ENCODE results near the gene SMOC2.

SMOC2 gene

GRCh38 chr6:168448243-168448855 is 7.4 kb downstream of the SMOC2 start:
- DNase-seq = no peak

- no peak for DNase-seq
Observed at GRCh38 chr6:168450917-168451316, 9.9 kb downstream of the SMOC2 start.

GRCh38 chr6:168451805-168452517 is 11.0 kb downstream of the SMOC2 start:
- DNase-seq = no peak

- DNase-seq = no peak
Observed at GRCh38 chr6:168452685-168453377, 11.8 kb downstream of the SMOC2 start.

- no peak for DNase-seq
Observed at GRCh38 chr6:168455847-168456530, 15.0 kb downstream of the SMOC2 start.

- DNase-seq = no peak
Observed at GRCh38 chr6:168456907-168457652, 16.1 kb downstream of the SMOC2 start.

GRCh38 chr6:168457653-168457934 is 16.6 kb downstream of the SMOC2 start:
- DNase-seq = no peak

- DNase-seq = no peak
Observed at GRCh38 chr6:168458101-168458500, 17.1 kb downstream of the SMOC2 start.

- DNase-seq = no peak
Observed at GRCh38 chr6:168459572-168459971, 18.6 kb downstream of the SMOC2 start.

- no peak for DNase-seq
Observed at GRCh38 chr6:168462289-168462853, 21.4 kb downstream of the SMOC2 start.

- DNase-seq = no peak
Observed at GRCh38 chr6:168464546-168464945, 23.6 kb downstream of the SMOC2 start.

GRCh38 chr6:168468045-168468444 is 27.1 kb downstream of the SMOC2 start:
- DNase-seq = no peak

GRCh38 chr6:168469521-168469920 is 28.5 kb downstream of the SMOC2 start:
- no peak for DNase-seq

- DNase-seq = no peak
Observed at GRCh38 chr6:168469926-168470325, 28.9 kb downstream of the SMOC2 start.

GRCh38 chr6:168472363-168472762 is 31.4 kb downstream of the SMOC2 start:
- DNase-seq = no peak

GRCh38 chr6:168473197-168473596 is 32.2 kb downstream of the SMOC2 start:
- no peak for DNase-seq

- no peak for DNase-seq
Observed at GRCh38 chr6:168475188-168476013, 34.4 kb downstream of the SMOC2 start.

- no peak for DNase-seq
Observed at GRCh38 chr6:168479421-168479820, 38.4 kb downstream of the SMOC2 start.

GRCh38 chr6:168480481-168480880 is 39.5 kb downstream of the SMOC2 start:
- DNase-seq = no peak

GRCh38 chr6:168485818-168486217 is 44.8 kb downstream of the SMOC2 start:
- DNase-seq = no peak

- no peak for DNase-seq
Observed at GRCh38 chr6:168490757-168491156, 49.8 kb downstream of the SMOC2 start.

GRCh38 chr6:168493976-168494375 is 53.0 kb downstream of the SMOC2 start:
- DNase-seq = no peak

All from NCI-H226 (cell line).